Activated T-cell treated with anti-CD3 and anti-CD28 coated beads, Interleukin-2, amount 50 U/mL, for 72 hours (primary cell): ENCODE data around the gene PPP6R2. TPM values are rescaled to one million over a fixed set of nuclear protein-coding genes. Genes with fewer than 3 reads are reported as not detected.

Source experiments
- ATAC-seq, 2 donors: fragments of 150-1000 bp; cut with Tn5 transposase; replicated peaks in 1 of 2; 2 replicates each; pipeline ENCODE4 v1.10.0; 2021; ENCODE audit warnings: moderate library complexity in 2 of 2, mild to moderate bottlenecking in 1 of 2
- DNase-seq, 2 donors: peaks; one replicate each; pipeline ENCODE4 v3.0.0; 2021 to 2022; ENCODE audit warnings: mixed read lengths in 1 of 2
- H3K27ac Mint-ChIP-seq: one replicate; pipeline ENCODE4 v1.8.0; 2022; ENCODE audit warnings: mild to moderate bottlenecking, moderate library complexity, mixed read lengths
- H3K27me3 Mint-ChIP-seq: one replicate; pipeline ENCODE4 v1.8.0; 2022; ENCODE audit warnings: low read depth, mixed read lengths
- H3K36me3 Mint-ChIP-seq, 2 donors: one replicate each; pipeline ENCODE4 v1.8.0; 2022; ENCODE audit warnings: mixed read lengths in 2 of 2, mild to moderate bottlenecking in 1 of 2; ENCODE audit not compliant: insufficient read depth in 2 of 2
- H3K4me1 Mint-ChIP-seq: one replicate; pipeline ENCODE4 v1.8.0; 2022; ENCODE audit warnings: low read depth, mixed read lengths
- H3K4me3 Mint-ChIP-seq, 2 donors: one replicate each; pipeline ENCODE4 v1.8.0; 2022; ENCODE audit warnings: mild to moderate bottlenecking in 2 of 2, mixed read lengths in 2 of 2, moderate library complexity in 2 of 2
- H3K9me3 Mint-ChIP-seq, 2 donors: one replicate each; pipeline ENCODE4 v1.8.0; 2022; ENCODE audit warnings: mixed read lengths in 2 of 2
- total RNA-seq, 2 donors: library from RNA; stranded (reverse); gene quantifications; one replicate each; pipeline ENCODE4 v1.2.3, GENCODE V29; 2022

PPP6R2 gene
- total RNA-seq, 2 donors from 2014 or later: 45.6 to 51.3 TPM

GRCh38 chr22:50469377-50470305 is 126.5 kb downstream of the PPP6R2 start:
- Mint-ChIP-seq H3K4me3 (peak overlapping the region; percentile 73 to 81), H3K9me3 (no peaks in the 10 kb centered on the region), H3K27me3 (no peaks in the 10 kb centered on the region), H3K36me3 (peaks cover 7 to 9% of the 10 kb centered on the region in 2 donors), H3K4me1 (peaks cover 61% of the 10 kb centered on the region), H3K27ac (peak overlapping the region; percentile 38)
- DNase-seq: peak; percentile 95 to 97
- ATAC-seq: peak; percentile 86 to 89

GRCh38 chr22:50470491-50470890 is 127.4 kb downstream of the PPP6R2 start:
- DNase-seq (no peak), ATAC-seq (no peak)
- peaks cover 7 to 9% of the 10 kb centered on the region in 2 donors for H3K36me3 Mint-ChIP-seq
- peak overlapping the region; percentile 73 for H3K27ac Mint-ChIP-seq
- peak overlapping the region; percentile 73 to 81 for H3K4me3 Mint-ChIP-seq
- H3K27me3 Mint-ChIP-seq: no peaks in the 10 kb centered on the region
- H3K9me3 Mint-ChIP-seq: no peaks in the 10 kb centered on the region
- H3K4me1 Mint-ChIP-seq: peaks cover 61% of the 10 kb centered on the region

- ATAC-seq (no peak), DNase-seq (no peak)
- Mint-ChIP-seq H3K4me1 (peaks cover 66% of the 10 kb centered on the region), H3K4me3 (peak overlapping the region; percentile 73 to 81), H3K36me3 (peaks cover 7 to 8% of the 10 kb centered on the region in 2 donors), H3K27me3 (no peaks in the 10 kb centered on the region), H3K27ac (peak overlapping the region; percentile 73), H3K9me3 (no peaks in the 10 kb centered on the region)
These were observed 128.2 kb downstream of the PPP6R2 start for GRCh38 chr22:50471197-50471847.

- Mint-ChIP-seq H3K36me3 (peaks cover 3 to 5% of the 10 kb centered on the region in 2 donors), H3K9me3 (no peaks in the 10 kb centered on the region), H3K4me3 (peak overlapping the region; percentile 31 to 81), H3K4me1 (peaks cover 67% of the 10 kb centered on the region), H3K27me3 (no peaks in the 10 kb centered on the region), H3K27ac (peak overlapping the region; percentile 9)
- ATAC-seq: no peak
- no peak for DNase-seq
These were observed 128.8 kb downstream of the PPP6R2 start for GRCh38 chr22:50471962-50472361.

- Mint-ChIP-seq H3K9me3 (no peaks in the 10 kb centered on the region), H3K27ac (peak overlapping the region; percentile 66), H3K4me3 (peak overlapping the region; percentile 89 to 100), H3K4me1 (peaks cover 66% of the 10 kb centered on the region), H3K36me3 (peaks cover 2 to 5% of the 10 kb centered on the region in 2 donors), H3K27me3 (no peaks in the 10 kb centered on the region)
- DNase-seq: peak; percentile 51 to 69
- peak; percentile 21 to 22 for ATAC-seq
These were observed 130.0 kb downstream of the PPP6R2 start for GRCh38 chr22:50473088-50473487.

GRCh38 chr22:50473855-50474671 is 130.9 kb downstream of the PPP6R2 start:
- DNase-seq: peak; percentile 57 to 58
- Mint-ChIP-seq H3K27ac (peak overlapping the region; percentile 36), H3K9me3 (no peaks in the 10 kb centered on the region), H3K27me3 (no peaks in the 10 kb centered on the region), H3K36me3 (peaks cover 2 to 5% of the 10 kb centered on the region in 2 donors), H3K4me3 (peak overlapping the region; percentile 89 to 100), H3K4me1 (peaks cover 58% of the 10 kb centered on the region)
- ATAC-seq: peak in 1 of 2 donors; percentile 14

GRCh38 chr22:50474710-50475651 is 131.9 kb downstream of the PPP6R2 start, which contains the start of gene SBF1:
SBF1 (minus strand) TSS chr22:50475035; CDS start chr22:50474840, 195 bp downstream.
- Mint-ChIP-seq H3K36me3 (peaks cover 2 to 5% of the 10 kb centered on the region in 2 donors), H3K27ac (peak within 1 kb of the TSS; percentile 36), H3K4me3 (peak within 1 kb of the TSS; percentile 89 to 100), H3K4me1 (peaks cover 55% of the 10 kb centered on the region), H3K9me3 (no peaks in the 10 kb centered on the region), H3K27me3 (peaks cover 3% of the 10 kb centered on the region)
- ATAC-seq (peak; percentile 78 to 85), DNase-seq (peak; percentile 93 to 97)

- no peak for ATAC-seq
- H3K27ac Mint-ChIP-seq: no peak overlapping the region
These were observed 132.5 kb downstream of the PPP6R2 start for GRCh38 chr22:50475652-50476002.

GRCh38 chr22:50476868-50477267 is 133.7 kb downstream of the PPP6R2 start:
- ATAC-seq (no peak), DNase-seq (no peak)
- peaks cover 5 to 6% of the 10 kb centered on the region in 2 donors for H3K36me3 Mint-ChIP-seq
- no peaks in the 10 kb centered on the region for H3K9me3 Mint-ChIP-seq
- peaks cover 40% of the 10 kb centered on the region for H3K4me1 Mint-ChIP-seq
- peak overlapping the region; percentile 46 to 53 for H3K4me3 Mint-ChIP-seq
- H3K27me3 Mint-ChIP-seq: peaks cover 9% of the 10 kb centered on the region
- H3K27ac Mint-ChIP-seq: peak overlapping the region; percentile 21

More at GRCh38 chr22:50475652-50476002, 132.5 kb downstream of the PPP6R2 start:
- peaks cover 5 to 6% of the 10 kb centered on the region in 2 donors for H3K36me3 Mint-ChIP-seq
- H3K27me3 Mint-ChIP-seq: peaks cover 9% of the 10 kb centered on the region
- DNase-seq: no peak
- no peaks in the 10 kb centered on the region for H3K9me3 Mint-ChIP-seq
- H3K4me3 Mint-ChIP-seq: peak overlapping the region; percentile 77 to 81
- peaks cover 53% of the 10 kb centered on the region for H3K4me1 Mint-ChIP-seq

- peaks cover 9% of the 10 kb centered on the region for H3K27me3 Mint-ChIP-seq
- no peak overlapping the region for H3K4me3 Mint-ChIP-seq
- H3K27ac Mint-ChIP-seq: no peak overlapping the region
- peaks cover 5 to 6% of the 10 kb centered on the region in 2 donors for H3K36me3 Mint-ChIP-seq
- ATAC-seq: no peak
- H3K9me3 Mint-ChIP-seq: no peaks in the 10 kb centered on the region
- DNase-seq: no peak
- peaks cover 30% of the 10 kb centered on the region for H3K4me1 Mint-ChIP-seq
These were observed 134.8 kb downstream of the PPP6R2 start for GRCh38 chr22:50477923-50478322.

- no peak for DNase-seq
- peak overlapping the region; percentile 7 for H3K27ac Mint-ChIP-seq
- ATAC-seq: no peak
- peaks cover 9% of the 10 kb centered on the region for H3K27me3 Mint-ChIP-seq
- peaks cover 17% of the 10 kb centered on the region for H3K4me1 Mint-ChIP-seq
- peaks cover 0 to 3% of the 10 kb centered on the region in 2 donors for H3K36me3 Mint-ChIP-seq
- peak overlapping the region; percentile 78 to 79 for H3K4me3 Mint-ChIP-seq
- no peaks in the 10 kb centered on the region for H3K9me3 Mint-ChIP-seq
These were observed 136.6 kb downstream of the PPP6R2 start for GRCh38 chr22:50479721-50480120.
